ENCODE results near the gene TREX2.

- TF ChIP-seq TAF1 (IDR thresholded peaks at IDR 0.05; ENCODE audit: low read depth) (no peak), POLR2AphosphoS5 (IDR thresholded peaks at IDR 0.05) (no peak), EZH2 (IDR thresholded peaks at IDR 0.05; ENCODE audit: borderline replicate concordance, insufficient read depth, low read length, poor library complexity, severe bottlenecking) (no peak)
These were observed 28.9 kb downstream of the TREX2 start for GRCh38 chrX:153416781-153417450.
